ENCODE measurements around the gene PFDN4. TPM values are rescaled to one million over a fixed set of nuclear protein-coding genes. Genes with fewer than 3 reads are reported as not detected.

PFDN4 gene
- polyA plus RNA-seq, 1 of the 3 experiments (the other 2 are of a cell fraction) = 44.0 TPM

DNA sequence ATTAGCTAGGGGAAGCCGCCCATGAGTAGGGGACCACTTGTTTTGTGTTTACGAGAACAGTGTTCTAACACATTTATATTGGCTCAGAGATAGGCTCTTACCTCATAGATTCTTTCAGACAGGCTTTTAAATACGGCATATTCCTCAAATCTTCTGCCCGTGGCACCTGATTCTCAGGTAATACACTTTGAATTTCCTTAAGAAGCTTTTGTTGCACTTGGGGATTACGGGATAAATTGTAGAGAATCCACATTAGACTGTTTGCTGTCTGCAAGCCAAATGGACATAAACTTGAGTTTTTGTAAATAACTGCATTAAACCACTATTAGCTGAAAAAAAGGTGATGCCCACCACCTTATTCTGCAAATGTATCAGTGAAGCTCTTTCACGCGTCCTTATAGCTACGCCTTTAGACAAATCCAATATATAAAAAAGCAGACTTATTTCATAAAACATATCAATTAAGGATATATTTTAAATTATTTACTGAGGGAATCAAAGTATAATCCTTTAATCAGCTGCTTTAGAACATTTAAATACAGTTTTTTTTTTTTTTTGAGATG lies 49.0 kb upstream of the PFDN4 start:
- H3K4me3 ChIP-seq (ENCODE audit: low read depth in 2 of 2, low read length in 1 of 2) = no peak overlapping the region
- H3K9ac ChIP-seq = no peak overlapping the region
- POLR2A ChIA-PET = no interaction called here
- no peak for TF ChIP-seq NRF1 (IDR thresholded peaks at IDR 0.05; ENCODE audit: low read depth, low read length)
- no peak for TF ChIP-seq GATA2 (CRISPR knock-in tag; IDR thresholded peaks at IDR 0.05)
- TF ChIP-seq MXI1 (IDR thresholded peaks at IDR 0.05; ENCODE audit: low read depth, low read length) = no peak
- no peak for TF ChIP-seq GABPA (IDR thresholded peaks at IDR 0.05; ENCODE audit: low read depth)
- TF ChIP-seq POLR2AphosphoS5 (IDR thresholded peaks at IDR 0.05; ENCODE audit: low read depth, low read length) = no peak
- no peak for TF ChIP-seq FOSL2 (IDR thresholded peaks at IDR 0.05; ENCODE audit: borderline replicate concordance, low read depth)
- TF ChIP-seq YY1 (IDR thresholded peaks at IDR 0.05; ENCODE audit: low read depth) = no peak
- TF ChIP-seq RCOR1 (IDR thresholded peaks at IDR 0.05; ENCODE audit: low read length) = no peak
- no peak for TF ChIP-seq FOXJ3 (CRISPR knock-in tag; IDR thresholded peaks at IDR 0.05)
- TF ChIP-seq, protein P1, sequence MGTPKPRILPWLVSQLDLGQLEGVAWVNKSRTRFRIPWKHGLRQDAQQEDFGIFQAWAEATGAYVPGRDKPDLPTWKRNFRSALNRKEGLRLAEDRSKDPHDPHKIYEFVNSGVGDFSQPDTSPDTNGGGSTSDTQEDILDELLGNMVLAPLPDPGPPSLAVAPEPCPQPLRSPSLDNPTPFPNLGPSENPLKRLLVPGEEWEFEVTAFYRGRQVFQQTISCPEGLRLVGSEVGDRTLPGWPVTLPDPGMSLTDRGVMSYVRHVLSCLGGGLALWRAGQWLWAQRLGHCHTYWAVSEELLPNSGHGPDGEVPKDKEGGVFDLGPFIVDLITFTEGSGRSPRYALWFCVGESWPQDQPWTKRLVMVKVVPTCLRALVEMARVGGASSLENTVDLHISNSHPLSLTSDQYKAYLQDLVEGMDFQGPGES (IDR thresholded peaks at IDR 0.05; ENCODE audit: low read depth, low read length) = no peak
- TF ChIP-seq MEF2A (IDR thresholded peaks at IDR 0.05; ENCODE audit: borderline replicate concordance, low read depth) = no peak
- TF ChIP-seq SIN3A (IDR thresholded peaks at IDR 0.05; ENCODE audit: borderline replicate concordance, low read depth, low read length) = no peak
- no peak overlapping the region for H2AFZ ChIP-seq (ENCODE audit: low read depth)
- H4K20me1 ChIP-seq (ENCODE audit: insufficient read depth) = no peaks in the 10 kb centered on the region
- no peaks in the 10 kb centered on the region for H3K36me3 ChIP-seq (replicated peaks in 1 of 2; ENCODE audit: control insufficient read depth in 1 of 2, insufficient read depth in 2 of 2, low read length in 1 of 2)
- H3K9me3 ChIP-seq = no peaks in the 10 kb centered on the region
- no peak overlapping the region for H3K27ac ChIP-seq (ENCODE audit: low read depth in 2 of 2, low read length in 1 of 2)
- no peaks in the 10 kb centered on the region for H3K79me2 ChIP-seq (ENCODE audit: insufficient read depth)
- no peak overlapping the region for H3K4me2 ChIP-seq
- no peaks in the 10 kb centered on the region; a peak in 1 of 4 replicates for H3K4me1 ChIP-seq (ENCODE audit: control insufficient read depth in 1 of 2, insufficient read depth in 2 of 2, low read depth in 1 of 2, low read length in 1 of 2)
- no peak for DNase-seq
- H3K9me2 ChIP-seq = no peaks in the 10 kb centered on the region
- no peaks in the 10 kb centered on the region for H3F3A ChIP-seq (replicated peaks; ENCODE audit: insufficient read depth)
- CTCF ChIA-PET = interaction anchor here (0.8 to 1.7 kb wide), 4 partner anchors 11 to 62 kb away, joined by 3 to 7 read pairs (median 4); no protein-coding TSS in a partner anchor
- no peaks in the 10 kb centered on the region for H3K27me3 ChIP-seq (ENCODE audit: insufficient read depth)
- WGBS (ENCODE audit: low lambda C conversion rate) = 76% methylated on average over 8 of the region's 8 CpGs

DNA sequence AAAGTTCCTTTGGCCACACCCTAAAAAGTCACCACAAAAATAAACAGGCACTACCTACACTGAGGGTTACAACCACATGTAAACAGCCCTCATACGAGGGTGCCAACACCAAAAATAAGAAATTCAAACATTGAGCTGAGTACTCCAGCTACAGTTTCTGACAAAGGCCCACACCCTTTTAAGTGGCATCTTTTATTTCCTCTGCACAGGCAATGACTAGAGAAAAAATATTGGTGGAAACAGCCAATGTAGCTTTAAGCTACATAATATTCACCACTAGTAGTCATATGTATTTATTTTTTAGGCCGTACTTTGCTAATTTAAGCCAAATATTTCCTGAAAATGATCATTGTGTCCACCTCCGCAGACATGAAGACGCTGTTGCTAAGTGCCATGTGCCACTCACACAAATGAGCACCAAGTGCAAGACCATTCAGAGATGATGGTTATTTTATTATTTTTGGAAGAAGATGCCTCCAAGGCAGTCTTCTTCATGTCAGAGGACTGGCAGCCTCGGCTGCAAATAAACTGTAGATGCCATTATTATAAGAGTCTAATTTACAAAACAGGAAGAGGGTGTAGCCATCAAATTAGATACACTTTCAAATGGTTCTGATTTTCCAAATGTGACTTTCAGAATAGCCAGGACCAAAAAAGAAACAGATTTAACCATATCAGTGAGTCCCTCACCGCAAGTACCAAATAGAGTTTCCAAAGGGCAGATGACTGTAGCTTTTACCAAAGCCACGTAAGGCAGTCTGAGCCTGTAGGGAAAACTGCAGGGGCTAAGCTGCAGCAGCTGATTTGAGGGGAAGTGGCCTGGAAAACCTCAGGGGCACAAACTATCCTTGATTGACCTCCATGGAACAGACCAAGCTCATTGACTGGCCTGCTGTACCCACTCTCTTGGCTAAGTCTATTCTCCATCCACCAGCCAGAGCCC lies 47.6 kb upstream of the PFDN4 start:
- Histone ChIP-seq H3K9me3 (no peaks in the 10 kb centered on the region), H3K4me2 (no peak overlapping the region), H3F3A (replicated peaks; ENCODE audit: insufficient read depth) (no peaks in the 10 kb centered on the region), H3K79me2 (ENCODE audit: insufficient read depth) (no peaks in the 10 kb centered on the region), H3K36me3 (replicated peaks in 1 of 2; ENCODE audit: control insufficient read depth in 1 of 2, insufficient read depth in 2 of 2, low read length in 1 of 2) (no peaks in the 10 kb centered on the region), H2AFZ (ENCODE audit: low read depth) (no peak overlapping the region), H3K27me3 (ENCODE audit: insufficient read depth) (no peaks in the 10 kb centered on the region), H4K20me1 (ENCODE audit: insufficient read depth) (no peaks in the 10 kb centered on the region), H3K4me1 (ENCODE audit: control insufficient read depth in 1 of 2, insufficient read depth in 2 of 2, low read depth in 1 of 2, low read length in 1 of 2) (no peaks in the 10 kb centered on the region; a peak in 1 of 4 replicates), H3K4me3 (ENCODE audit: low read depth in 2 of 2, low read length in 1 of 2) (no peak overlapping the region), H3K9ac (no peak overlapping the region), H3K9me2 (no peaks in the 10 kb centered on the region), H3K27ac (ENCODE audit: low read depth in 2 of 2, low read length in 1 of 2) (no peak overlapping the region)
- no peak for TF ChIP-seq NRF1 (IDR thresholded peaks at IDR 0.05; ENCODE audit: low read depth, low read length)
- no peak for TF ChIP-seq TEAD4 (IDR thresholded peaks at IDR 0.05; ENCODE audit: borderline replicate concordance, insufficient read depth)
- no peak for TF ChIP-seq RCOR1 (IDR thresholded peaks at IDR 0.05; ENCODE audit: low read length)
- no peak for TF ChIP-seq NFIC (IDR thresholded peaks at IDR 0.05; ENCODE audit: borderline replicate concordance)
- no peak for TF ChIP-seq CHD2 (IDR thresholded peaks at IDR 0.05; ENCODE audit: low read length, partially characterized antibody)
- TF ChIP-seq JUND (IDR thresholded peaks at IDR 0.05) = no peak
- no peak for TF ChIP-seq RXRA (IDR thresholded peaks at IDR 0.05; ENCODE audit: borderline replicate concordance, low read depth)
- ChIA-PET POLR2A (no interaction called here), CTCF (interaction anchor here (0.7 to 1.4 kb wide), 6 partner anchors 9 to 63 kb away, joined by 3 to 5 read pairs (median 3); partner anchors contain the start of gene PFDN4)
- no peak for DNase-seq
- WGBS (ENCODE audit: low lambda C conversion rate) = 67% methylated on average over 7 of the region's 7 CpGs
